SU-DHL-6 (cell line): ENCODE data around the gene MGAT5B.

ENCODE experiments used
- EZH2phosphoT487 ChIP-seq: fragments of 200-600 bp; sonication (generic), shearing (Covaris generic); conservative IDR thresholded peaks from 2 replicates; pipeline ENCODE4 v1.6.1; 2018; ENCODE audit warnings: mild to moderate bottlenecking, antibody characterized with exemption, low read length, moderate library complexity, mixed read lengths
- TF ChIP-seq, protein P1 (sequence below): fragments of 200-600 bp; sonication (generic); IDR thresholded peaks from one replicate; pipeline ENCODE4 v1.5.1; 2017; ENCODE audit warnings: antibody characterized with exemption, mild to moderate bottlenecking, low read length, moderate library complexity; ENCODE audit not compliant: insufficient read depth, poor library complexity, severe bottlenecking

DNA sequence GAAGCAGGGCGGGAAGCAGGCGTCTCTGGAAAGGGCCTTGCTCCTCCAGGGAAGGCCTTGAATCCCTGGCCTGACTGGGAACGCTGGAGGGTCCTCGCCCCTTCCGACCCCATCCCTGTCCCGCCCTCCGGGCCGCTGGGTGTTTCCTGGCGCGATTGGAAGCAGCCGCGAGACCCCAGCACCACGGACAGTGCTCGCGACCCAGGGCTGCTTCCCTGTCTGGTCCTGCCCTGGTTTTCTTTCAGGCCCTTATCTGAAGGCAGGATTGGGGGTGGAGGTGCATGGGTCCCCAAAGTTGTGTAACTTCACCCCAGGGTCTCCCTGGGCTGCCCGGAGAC, 2.1 kb downstream of the MGAT5B start:
- TF ChIP-seq, protein P1, sequence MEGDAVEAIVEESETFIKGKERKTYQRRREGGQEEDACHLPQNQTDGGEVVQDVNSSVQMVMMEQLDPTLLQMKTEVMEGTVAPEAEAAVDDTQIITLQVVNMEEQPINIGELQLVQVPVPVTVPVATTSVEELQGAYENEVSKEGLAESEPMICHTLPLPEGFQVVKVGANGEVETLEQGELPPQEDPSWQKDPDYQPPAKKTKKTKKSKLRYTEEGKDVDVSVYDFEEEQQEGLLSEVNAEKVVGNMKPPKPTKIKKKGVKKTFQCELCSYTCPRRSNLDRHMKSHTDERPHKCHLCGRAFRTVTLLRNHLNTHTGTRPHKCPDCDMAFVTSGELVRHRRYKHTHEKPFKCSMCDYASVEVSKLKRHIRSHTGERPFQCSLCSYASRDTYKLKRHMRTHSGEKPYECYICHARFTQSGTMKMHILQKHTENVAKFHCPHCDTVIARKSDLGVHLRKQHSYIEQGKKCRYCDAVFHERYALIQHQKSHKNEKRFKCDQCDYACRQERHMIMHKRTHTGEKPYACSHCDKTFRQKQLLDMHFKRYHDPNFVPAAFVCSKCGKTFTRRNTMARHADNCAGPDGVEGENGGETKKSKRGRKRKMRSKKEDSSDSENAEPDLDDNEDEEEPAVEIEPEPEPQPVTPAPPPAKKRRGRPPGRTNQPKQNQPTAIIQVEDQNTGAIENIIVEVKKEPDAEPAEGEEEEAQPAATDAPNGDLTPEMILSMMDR: no peak
- no peak for TF ChIP-seq EZH2phosphoT487
